ENCODE results near the gene SYNE4. TPM values are rescaled to one million over a fixed set of nuclear protein-coding genes. Genes with fewer than 3 reads are reported as not detected.

The SYNE4 gene
- total RNA-seq, 1 donor from 2014 or later, result 2.3 TPM

- peaks cover 10% of the 10 kb centered on the region for H3K27me3 Mint-ChIP-seq (ENCODE audit: insufficient read depth, low read depth)
- DNase-seq (ENCODE audit: low spot score), result no peak
- no peak overlapping the region for H3K27ac Mint-ChIP-seq
- no peaks in the 10 kb centered on the region for H3K4me1 ChIP-seq
- H3K4me3 ChIP-seq, result no peak overlapping the region
- peaks cover 13% of the 10 kb centered on the region for H3K79me2 ChIP-seq (ENCODE audit: low read depth)
- H2AFZ ChIP-seq (replicated peaks), result no peak overlapping the region
- H3K27ac ChIP-seq, result no peak overlapping the region
- peaks cover 3% of the 10 kb centered on the region for H3K9me3 Mint-ChIP-seq
- peaks cover 26% of the 10 kb centered on the region for H3K27me3 ChIP-seq
- peaks cover 1% of the 10 kb centered on the region for H3K36me3 Mint-ChIP-seq
- H3F3A ChIP-seq (ENCODE audit: low read depth), result peaks cover 26% of the 10 kb centered on the region
- H3K36me3 ChIP-seq, result no peaks in the 10 kb centered on the region
- H3K4me2 ChIP-seq, result no peak overlapping the region
- TF ChIP-seq EZH2 (IDR thresholded peaks at IDR 0.05), result no peak
- H3K4me1 Mint-ChIP-seq, result peaks cover 26% of the 10 kb centered on the region
- H3K9me3 ChIP-seq (ENCODE audit: low read depth), result no peaks in the 10 kb centered on the region
- no peak overlapping the region for H3K9ac ChIP-seq
- H3K4me3 Mint-ChIP-seq, result no peak overlapping the region
- peaks cover 12% of the 10 kb centered on the region for H4K20me1 ChIP-seq (ENCODE audit: low read depth)
Measured at GRCh38 chr19:35991731-35992450, 16.7 kb downstream of the SYNE4 start.

GRCh38 chr19:35990771-35991730, 17.6 kb downstream of the SYNE4 start:
- Histone ChIP-seq H4K20me1 (ENCODE audit: low read depth) (peaks cover 3% of the 10 kb centered on the region), H3K9ac (no peak overlapping the region), H3K9me3 (ENCODE audit: low read depth) (no peaks in the 10 kb centered on the region), H3K4me1 (no peaks in the 10 kb centered on the region), H3K36me3 (no peaks in the 10 kb centered on the region), H3K27ac (no peak overlapping the region), H3K4me3 (no peak overlapping the region), H3K79me2 (ENCODE audit: low read depth) (peaks cover 5% of the 10 kb centered on the region), H2AFZ (replicated peaks) (no peak overlapping the region), H3K4me2 (no peak overlapping the region), H3K27me3 (peaks cover 35% of the 10 kb centered on the region), H3F3A (ENCODE audit: low read depth) (peaks cover 32% of the 10 kb centered on the region)
- H3K27me3 Mint-ChIP-seq (ENCODE audit: insufficient read depth, low read depth), result peaks cover 16% of the 10 kb centered on the region
- no peaks in the 10 kb centered on the region for H3K36me3 Mint-ChIP-seq
- H3K4me3 Mint-ChIP-seq, result no peak overlapping the region
- H3K27ac Mint-ChIP-seq, result no peak overlapping the region
- TF ChIP-seq EZH2phosphoT487 (IDR thresholded peaks at IDR 0.05), result no peak
- no peak for TF ChIP-seq CTCF (IDR thresholded peaks at IDR 0.05)
- TF ChIP-seq EZH2 (IDR thresholded peaks at IDR 0.05), result no peak
- peaks cover 20% of the 10 kb centered on the region for H3K4me1 Mint-ChIP-seq
- peaks cover 3% of the 10 kb centered on the region for H3K9me3 Mint-ChIP-seq
- DNase-seq (ENCODE audit: low spot score), result no peak

GRCh38 chr19:35990156-35990555, 18.5 kb downstream of the SYNE4 start:
- Histone ChIP-seq H4K20me1 (ENCODE audit: low read depth) (no peaks in the 10 kb centered on the region), H3K27ac (no peak overlapping the region), H2AFZ (replicated peaks) (no peak overlapping the region), H3F3A (ENCODE audit: low read depth) (peaks cover 27% of the 10 kb centered on the region), H3K4me2 (no peak overlapping the region), H3K36me3 (no peaks in the 10 kb centered on the region), H3K79me2 (ENCODE audit: low read depth) (no peaks in the 10 kb centered on the region), H3K9me3 (ENCODE audit: low read depth) (no peaks in the 10 kb centered on the region), H3K9ac (no peak overlapping the region), H3K4me3 (no peak overlapping the region), H3K4me1 (no peaks in the 10 kb centered on the region), H3K27me3 (peaks cover 44% of the 10 kb centered on the region)
- H3K4me1 Mint-ChIP-seq, result peaks cover 15% of the 10 kb centered on the region
- peak overlapping the region; percentile 47 for H3K4me3 Mint-ChIP-seq
- no peak for DNase-seq (ENCODE audit: low spot score)
- H3K27me3 Mint-ChIP-seq (ENCODE audit: insufficient read depth, low read depth), result peaks cover 24% of the 10 kb centered on the region
- H3K36me3 Mint-ChIP-seq, result no peaks in the 10 kb centered on the region
- H3K27ac Mint-ChIP-seq, result no peak overlapping the region
- TF ChIP-seq CTCF (IDR thresholded peaks at IDR 0.05) (no peak), EZH2phosphoT487 (IDR thresholded peaks at IDR 0.05) (no peak)
- peaks cover 3% of the 10 kb centered on the region for H3K9me3 Mint-ChIP-seq
